Measurements from ENCODE around the gene HCFC2.

HCFC2 gene

GRCh38 chr12:104122298-104122697 is 58.0 kb downstream of the HCFC2 start:
- no peak overlapping the region for H3K4me3 ChIP-seq (ENCODE audit: low read depth, low read length)
- DNase-seq (ENCODE audit: low read depth), result no peak
- TF ChIP-seq CTCF (conservative IDR thresholded peaks at IDR 0.05; ENCODE audit: low read depth, low read length), result no peak

- no peak for DNase-seq (ENCODE audit: low read depth)
- no peak for TF ChIP-seq CTCF (conservative IDR thresholded peaks at IDR 0.05; ENCODE audit: low read depth, low read length)
Observed at GRCh38 chr12:104126548-104126947, 62.2 kb downstream of the HCFC2 start.

GRCh38 chr12:104130760-104131159 is 66.4 kb downstream of the HCFC2 start:
- no peak for TF ChIP-seq CTCF (conservative IDR thresholded peaks at IDR 0.05; ENCODE audit: low read depth, low read length)
- no peak overlapping the region for H3K4me3 ChIP-seq (ENCODE audit: low read depth, low read length)
- no peak for DNase-seq (ENCODE audit: low read depth)

More at GRCh38 chr12:104126548-104126947, 62.2 kb downstream of the HCFC2 start:
- no peak overlapping the region for H3K4me3 ChIP-seq (ENCODE audit: low read depth, low read length)

- no peak overlapping the region for H3K4me3 ChIP-seq (ENCODE audit: low read depth, low read length)
- no peak for TF ChIP-seq CTCF (conservative IDR thresholded peaks at IDR 0.05; ENCODE audit: low read depth, low read length)
- no peak for DNase-seq (ENCODE audit: low read depth)
Observed at GRCh38 chr12:104131609-104132008, 67.3 kb downstream of the HCFC2 start.

- H3K4me3 ChIP-seq (ENCODE audit: low read depth, low read length), result no peak overlapping the region
- no peak for DNase-seq (ENCODE audit: low read depth)
Observed at GRCh38 chr12:104132351-104132956, 68.1 kb downstream of the HCFC2 start.

GRCh38 chr12:104133321-104133720 is 69.0 kb downstream of the HCFC2 start:
- no peak for TF ChIP-seq CTCF (conservative IDR thresholded peaks at IDR 0.05; ENCODE audit: low read depth, low read length)
- no peak for DNase-seq (ENCODE audit: low read depth)
- no peak overlapping the region for H3K4me3 ChIP-seq (ENCODE audit: low read depth, low read length)

More at GRCh38 chr12:104132351-104132956, 68.1 kb downstream of the HCFC2 start:
- no peak for TF ChIP-seq CTCF (conservative IDR thresholded peaks at IDR 0.05; ENCODE audit: low read depth, low read length)

GRCh38 chr12:104133866-104134265 is 69.5 kb downstream of the HCFC2 start:
- no peak for TF ChIP-seq CTCF (conservative IDR thresholded peaks at IDR 0.05; ENCODE audit: low read depth, low read length)
- no peak overlapping the region for H3K4me3 ChIP-seq (ENCODE audit: low read depth, low read length)
- no peak for DNase-seq (ENCODE audit: low read depth)
